Measurements from ENCODE around the gene ITPKB. TPM values are rescaled to one million over a fixed set of nuclear protein-coding genes. Genes with fewer than 3 reads are reported as not detected.

ITPKB gene
- total and polyA plus RNA-seq, 2 experiments from 2014 or later: 0.31 to 5.2 TPM

- TF ChIP-seq ETS1 (IDR thresholded peaks at IDR 0.05): no peak
- TF ChIP-seq EZH2 (IDR thresholded peaks at IDR 0.05; ENCODE audit: low read depth, unreplicated experiment): no peak
- TF ChIP-seq CREB1 (CRISPR knock-in tag; IDR thresholded peaks at IDR 0.05; ENCODE audit: low read depth): no peak
Measured at GRCh38 chr1:226590614-226591013, 148.5 kb downstream of the ITPKB start (continued).

GRCh38 chr1:226589008-226589733, 149.9 kb downstream of the ITPKB start:
- Mint-ChIP-seq H3K27ac (no peak overlapping the region), H3K9me3 (no peaks in the 10 kb centered on the region)

More at GRCh38 chr1:226589008-226589733, 149.9 kb downstream of the ITPKB start:
- no peaks in the 10 kb centered on the region for H3K4me1 ChIP-seq (ENCODE audit: insufficient read depth)
- H3K9me2 ChIP-seq (ENCODE audit: insufficient read depth): no peaks in the 10 kb centered on the region
- H3K36me3 ChIP-seq (ENCODE audit: insufficient read depth): no peaks in the 10 kb centered on the region
- H2AFZ ChIP-seq: no peak overlapping the region
- no peak overlapping the region for H3K4me3 Mint-ChIP-seq
- H3K36me3 Mint-ChIP-seq (ENCODE audit: low read depth): no peaks in the 10 kb centered on the region
- H3K4me3 ChIP-seq: no peak overlapping the region
- no peak overlapping the region for H3K27ac ChIP-seq (ENCODE audit: low read depth)
- H3K27me3 Mint-ChIP-seq (ENCODE audit: insufficient read depth, low read depth, poor library complexity): peaks cover 15% of the 10 kb centered on the region
- H3F3A ChIP-seq (replicated peaks; ENCODE audit: low read depth): no peaks in the 10 kb centered on the region
- no peaks in the 10 kb centered on the region for H4K20me1 ChIP-seq (replicated peaks; ENCODE audit: insufficient read depth)
- no peaks in the 10 kb centered on the region for H3K27me3 ChIP-seq (ENCODE audit: insufficient read depth)
- no peak overlapping the region for H3K4me2 ChIP-seq
- H3K79me2 ChIP-seq (replicated peaks; ENCODE audit: insufficient read depth): no peaks in the 10 kb centered on the region
- TF ChIP-seq EZH2phosphoT487 (IDR thresholded peaks at IDR 0.05; ENCODE audit: unreplicated experiment): no peak
- TF ChIP-seq CREB1 (CRISPR knock-in tag; IDR thresholded peaks at IDR 0.05; ENCODE audit: low read depth): no peak
- TF ChIP-seq JUNB (IDR thresholded peaks at IDR 0.05; ENCODE audit: unreplicated experiment): no peak
- TF ChIP-seq ZNF462 (CRISPR knock-in tag; IDR thresholded peaks at IDR 0.05): no peak
- TF ChIP-seq EZH2 (IDR thresholded peaks at IDR 0.05; ENCODE audit: low read depth, unreplicated experiment): no peak
- no peak for TF ChIP-seq ZNF114 (CRISPR knock-in tag; IDR thresholded peaks at IDR 0.05)
- no peak for TF ChIP-seq REST (IDR thresholded peaks at IDR 0.05; ENCODE audit: unreplicated experiment)
- no peak for TF ChIP-seq ETS1 (IDR thresholded peaks at IDR 0.05)
- H3K4me1 Mint-ChIP-seq: peaks cover 10% of the 10 kb centered on the region
- DNase-seq (ENCODE audit: low spot score) (no peak), ATAC-seq (no peak)

Measured in GM23338 (cell line).